GM18867 (cell line): ENCODE results near the gene UBE2D2.

ENCODE experiments used
- ATAC-seq: cut with Tn5 transposase; IDR thresholded peaks from one replicate; pipeline ENCODE4 v1.9.1; 2021; ENCODE audit warnings: mild to moderate bottlenecking, moderate library complexity; ENCODE audit not compliant: unreplicated experiment

The UBE2D2 gene

GRCh38 chr5:139671096-139671841, 110.1 kb downstream of the UBE2D2 start:
- ATAC-seq, result no peak

- ATAC-seq, result no peak
Observed at GRCh38 chr5:139675213-139675612, 114.1 kb downstream of the UBE2D2 start.

DNA sequence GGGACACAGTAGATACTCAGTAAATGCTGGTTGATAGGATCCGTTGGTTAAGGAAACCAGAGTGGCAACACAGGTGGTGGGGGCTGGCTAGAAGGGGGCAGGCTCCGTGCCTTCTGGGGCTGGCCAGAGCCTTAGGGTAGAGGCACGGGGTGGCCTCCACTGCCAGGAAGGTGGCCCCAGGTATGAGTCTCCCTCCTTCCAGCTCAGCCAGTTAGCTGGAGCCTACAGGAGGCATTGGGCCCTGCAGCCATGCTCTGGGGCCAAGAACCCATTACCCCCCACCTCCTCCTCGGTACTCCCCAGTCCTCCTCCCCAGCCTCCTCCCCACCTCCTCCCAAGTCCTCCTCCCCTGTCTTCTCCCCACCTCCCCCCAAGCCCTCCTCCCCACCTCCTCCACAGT, 114.7 kb downstream of the UBE2D2 start:
- ATAC-seq, result no peak

DNA sequence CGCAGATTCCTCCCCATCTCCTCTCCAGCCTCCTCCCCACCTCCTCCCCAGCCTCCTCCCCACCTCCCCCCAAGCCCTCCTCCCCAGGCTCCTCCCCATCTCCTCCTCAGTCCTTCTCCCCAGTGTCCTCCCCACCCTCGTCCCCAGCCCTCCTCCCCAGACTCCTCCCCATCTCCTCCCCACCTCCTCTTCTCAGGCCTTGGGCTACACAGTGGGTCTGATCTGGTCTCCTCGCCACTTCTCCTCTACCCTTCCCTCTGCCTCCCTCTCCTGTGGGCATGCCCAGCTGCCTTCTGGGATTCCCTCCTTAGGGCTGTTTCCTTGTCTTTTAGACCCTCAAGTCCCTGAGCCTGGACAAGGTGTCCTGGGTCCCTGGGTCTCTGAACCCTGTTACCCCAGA, 115.3 kb downstream of the UBE2D2 start:
- no peak for ATAC-seq

DNA sequence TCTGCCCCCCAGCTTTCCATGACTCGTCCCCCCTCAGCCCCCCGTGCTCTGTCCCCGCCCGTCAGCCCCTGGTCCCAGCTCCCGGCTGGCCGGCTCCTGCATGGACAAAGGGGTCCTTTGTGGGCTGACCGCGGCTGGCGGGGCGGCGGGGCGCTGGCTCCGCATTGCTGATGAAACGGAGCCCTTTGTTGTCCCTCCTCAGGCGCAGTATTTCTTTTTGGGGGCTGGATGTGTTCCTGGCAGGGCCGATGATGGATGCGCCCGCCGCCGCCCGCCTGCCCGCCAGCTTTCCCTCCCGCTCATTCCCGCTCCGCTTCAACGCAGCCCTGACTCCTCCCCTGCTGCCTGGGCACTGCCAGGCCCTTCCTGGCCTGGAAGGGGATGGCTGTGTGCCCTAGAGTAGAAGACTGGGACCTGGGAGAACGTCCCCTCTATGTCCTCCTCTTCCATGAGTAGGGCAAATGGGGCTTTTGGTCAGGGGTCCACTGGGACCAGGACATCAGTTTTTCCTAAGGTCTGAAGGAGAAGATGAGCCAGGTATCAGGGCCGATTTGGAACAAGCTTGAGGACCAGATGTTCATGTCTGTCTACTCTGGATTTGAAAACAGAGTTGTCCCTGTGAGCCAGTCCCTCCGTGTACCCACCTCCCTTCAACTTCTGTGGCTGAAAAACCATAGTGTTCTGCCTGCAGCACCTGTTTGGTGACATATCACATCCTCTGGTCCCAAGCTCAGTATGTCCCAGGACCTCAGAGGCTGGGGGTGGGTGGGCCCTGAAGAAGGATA, 116.0 kb downstream of the UBE2D2 start:
- ATAC-seq, result no peak
